Activated naive CD4-positive, alpha-beta T cell treated with anti-CD3 and anti-CD28 coated beads, Interleukin-2, amount 10 ng/mL, durations not matched to agents 7 days and 5 days (primary cell): ENCODE measurements around the gene DZIP3.

Experiments
- CTCF ChIA-PET: fragments of 350-600 bp; sonication (Branson Sonifier 250); formaldehyde crosslinking; loops from one replicate; lab custom pipeline; 2021; ENCODE audit warnings: antibody characterized with exemption; lab: Charles Lee
- DNase-seq: peaks from one replicate; pipeline ENCODE4 v3.0.0-alpha.2; 2020
- H3K27ac Mint-ChIP-seq: one replicate; pipeline ENCODE4 v1.8.0; 2021; ENCODE audit warnings: mild to moderate bottlenecking, moderate library complexity, mixed read lengths
- H3K27me3 Mint-ChIP-seq: one replicate; pipeline ENCODE4 v1.8.0; 2021; ENCODE audit warnings: mild to moderate bottlenecking, mixed read lengths
- H3K36me3 Mint-ChIP-seq: one replicate; pipeline ENCODE4 v1.8.0; 2021; ENCODE audit warnings: mixed read lengths
- H3K4me1 Mint-ChIP-seq: one replicate; pipeline ENCODE4 v1.8.0; 2021; ENCODE audit warnings: mixed read lengths
- H3K4me3 Mint-ChIP-seq: one replicate; pipeline ENCODE4 v1.8.0; 2021; ENCODE audit warnings: mild to moderate bottlenecking, moderate library complexity, mixed read lengths
- H3K9me3 Mint-ChIP-seq: one replicate; pipeline ENCODE4 v1.8.0; 2021; ENCODE audit warnings: mixed read lengths

DZIP3 gene

GRCh38 chr3:108569336-108569735 is 20.2 kb upstream of the DZIP3 start:
- Mint-ChIP-seq H3K36me3 (peaks cover 60% of the 10 kb centered on the region), H3K4me3 (no peak overlapping the region), H3K27ac (peak overlapping the region; percentile 67), H3K4me1 (no peaks in the 10 kb centered on the region), H3K27me3 (no peaks in the 10 kb centered on the region), H3K9me3 (peaks cover 4% of the 10 kb centered on the region)
- DNase-seq: no peak
- CTCF ChIA-PET: no interaction called here

- H3K27ac Mint-ChIP-seq: no peak overlapping the region
- no peaks in the 10 kb centered on the region for H3K4me1 Mint-ChIP-seq
- CTCF ChIA-PET: interaction anchor here (0.6 to 1.8 kb wide), 2 partner anchors 25 to 260 kb away, joined by 4 to 6 read pairs; no protein-coding TSS in a partner anchor
- H3K9me3 Mint-ChIP-seq: peaks cover 3% of the 10 kb centered on the region
- DNase-seq: no peak
- no peak overlapping the region for H3K4me3 Mint-ChIP-seq
- H3K27me3 Mint-ChIP-seq: no peaks in the 10 kb centered on the region
- peaks cover 58% of the 10 kb centered on the region for H3K36me3 Mint-ChIP-seq
Measured at GRCh38 chr3:108578064-108578463, 11.5 kb upstream of the DZIP3 start.

GRCh38 chr3:108588601-108589000 is 921 bp upstream of the DZIP3 start:
- peaks cover 52% of the 10 kb centered on the region for H3K4me1 Mint-ChIP-seq
- H3K4me3 Mint-ChIP-seq: peak overlapping the region; percentile 95
- H3K9me3 Mint-ChIP-seq: no peaks in the 10 kb centered on the region
- CTCF ChIA-PET: interaction anchor here (0.7 to 1.3 kb wide), 3 partner anchors 231 to 552 kb away, joined by 3 read pairs; no protein-coding TSS in a partner anchor
- H3K36me3 Mint-ChIP-seq: peaks cover 36% of the 10 kb centered on the region
- peak overlapping the region; percentile 98 for H3K27ac Mint-ChIP-seq
- no peak for DNase-seq
- no peaks in the 10 kb centered on the region for H3K27me3 Mint-ChIP-seq

GRCh38 chr3:108589998-108590323 is 439 bp downstream of the DZIP3 start:
- H3K36me3 Mint-ChIP-seq: peaks cover 28% of the 10 kb centered on the region
- no peak for DNase-seq
- H3K4me3 Mint-ChIP-seq: peak overlapping the region; percentile 95
- H3K4me1 Mint-ChIP-seq: peaks cover 48% of the 10 kb centered on the region
- CTCF ChIA-PET: interaction anchor here (1.1 to 1.3 kb wide), 2 partner anchors 13 to 16 kb away, joined by 3 read pairs; no protein-coding TSS in a partner anchor
- no peaks in the 10 kb centered on the region for H3K9me3 Mint-ChIP-seq
- H3K27ac Mint-ChIP-seq: peak overlapping the region; percentile 98
- no peaks in the 10 kb centered on the region for H3K27me3 Mint-ChIP-seq

- H3K4me1 Mint-ChIP-seq: peaks cover 43% of the 10 kb centered on the region
- H3K27me3 Mint-ChIP-seq: no peaks in the 10 kb centered on the region
- CTCF ChIA-PET: interaction anchor here (1.3 to 1.4 kb wide), 2 partner anchors 16 to 229 kb away, joined by 3 read pairs; no protein-coding TSS in a partner anchor
- peak overlapping the region; percentile 98 for H3K27ac Mint-ChIP-seq
- H3K9me3 Mint-ChIP-seq: no peaks in the 10 kb centered on the region
- peaks cover 23% of the 10 kb centered on the region for H3K36me3 Mint-ChIP-seq
- DNase-seq: no peak
- peak overlapping the region; percentile 95 for H3K4me3 Mint-ChIP-seq
Measured at GRCh38 chr3:108590460-108590859, 938 bp downstream of the DZIP3 start.

GRCh38 chr3:108595321-108595720 is 5.8 kb downstream of the DZIP3 start:
- DNase-seq: no peak
- no peaks in the 10 kb centered on the region for H3K9me3 Mint-ChIP-seq
- no peak overlapping the region for H3K4me3 Mint-ChIP-seq
- H3K4me1 Mint-ChIP-seq: peaks cover 32% of the 10 kb centered on the region
- H3K27ac Mint-ChIP-seq: no peak overlapping the region
- H3K36me3 Mint-ChIP-seq: peaks cover 8% of the 10 kb centered on the region
- H3K27me3 Mint-ChIP-seq: no peaks in the 10 kb centered on the region
- CTCF ChIA-PET: interaction anchor here (1.4 kb wide), 1 partner anchor 106 kb away, joined by 6 read pairs; no protein-coding TSS in a partner anchor

- Mint-ChIP-seq H3K4me1 (peaks cover 37% of the 10 kb centered on the region), H3K27me3 (no peaks in the 10 kb centered on the region)
Measured at GRCh38 chr3:108598375-108598774, 8.9 kb downstream of the DZIP3 start.

GRCh38 chr3:108599677-108600409 is 10.3 kb downstream of the DZIP3 start:
- H3K4me3 Mint-ChIP-seq: no peak overlapping the region
- CTCF ChIA-PET: no interaction called here
- no peak for DNase-seq
- H3K27ac Mint-ChIP-seq: no peak overlapping the region
- no peaks in the 10 kb centered on the region for H3K27me3 Mint-ChIP-seq
- H3K36me3 Mint-ChIP-seq: peaks cover 16% of the 10 kb centered on the region
- peaks cover 51% of the 10 kb centered on the region for H3K4me1 Mint-ChIP-seq
- H3K9me3 Mint-ChIP-seq: peaks cover 10% of the 10 kb centered on the region

More at GRCh38 chr3:108598375-108598774, 8.9 kb downstream of the DZIP3 start:
- peaks cover 13% of the 10 kb centered on the region for H3K36me3 Mint-ChIP-seq
- CTCF ChIA-PET: interaction anchor here (0.9 kb wide), 2 partner anchors 64 to 241 kb away, joined by 3 read pairs; no protein-coding TSS in a partner anchor
- H3K9me3 Mint-ChIP-seq: peaks cover 10% of the 10 kb centered on the region
- H3K4me3 Mint-ChIP-seq: no peak overlapping the region
- DNase-seq: no peak
- no peak overlapping the region for H3K27ac Mint-ChIP-seq

- Mint-ChIP-seq H3K4me1 (peaks cover 45% of the 10 kb centered on the region), H3K4me3 (peak overlapping the region; percentile 42), H3K27ac (peak overlapping the region; percentile 81), H3K27me3 (no peaks in the 10 kb centered on the region), H3K9me3 (peaks cover 10% of the 10 kb centered on the region), H3K36me3 (peaks cover 18% of the 10 kb centered on the region)
- peak; percentile 61 for DNase-seq
- CTCF ChIA-PET: interaction anchor here (0.9 to 2.1 kb wide), 6 partner anchors 9 to 236 kb away, joined by 3 to 7 read pairs (median 4); partner anchors contain the start of genes CIP2A and DZIP3
Measured at GRCh38 chr3:108602249-108602934, 12.9 kb downstream of the DZIP3 start.

GRCh38 chr3:108602935-108603294 is 13.4 kb downstream of the DZIP3 start:
- DNase-seq: no peak
- Mint-ChIP-seq H3K27ac (peak overlapping the region; percentile 81), H3K27me3 (no peaks in the 10 kb centered on the region), H3K9me3 (peaks cover 10% of the 10 kb centered on the region), H3K4me1 (peaks cover 45% of the 10 kb centered on the region), H3K4me3 (peak overlapping the region; percentile 42), H3K36me3 (peaks cover 18% of the 10 kb centered on the region)
- CTCF ChIA-PET: interaction anchor here (0.8 to 2.1 kb wide), 6 partner anchors 9 to 236 kb away, joined by 3 to 6 read pairs (median 4); partner anchors contain the start of genes CIP2A and DZIP3

GRCh38 chr3:108603691-108604090 is 14.2 kb downstream of the DZIP3 start:
- peak overlapping the region; percentile 42 for H3K4me3 Mint-ChIP-seq
- CTCF ChIA-PET: interaction anchor here (0.8 to 2.1 kb wide), 5 partner anchors 10 to 235 kb away, joined by 3 to 6 read pairs (median 4); partner anchors contain the start of genes CIP2A and DZIP3

GRCh38 chr3:108605028-108605427 is 15.5 kb downstream of the DZIP3 start:
- H3K9me3 Mint-ChIP-seq: peaks cover 10% of the 10 kb centered on the region
- H3K27me3 Mint-ChIP-seq: no peaks in the 10 kb centered on the region
- no peak for DNase-seq
- CTCF ChIA-PET: no interaction called here
- peaks cover 25% of the 10 kb centered on the region for H3K36me3 Mint-ChIP-seq
- no peak overlapping the region for H3K27ac Mint-ChIP-seq
- H3K4me1 Mint-ChIP-seq: peaks cover 45% of the 10 kb centered on the region
- H3K4me3 Mint-ChIP-seq: no peak overlapping the region

More at GRCh38 chr3:108603691-108604090, 14.2 kb downstream of the DZIP3 start:
- Mint-ChIP-seq H3K27ac (peak overlapping the region; percentile 67), H3K9me3 (peaks cover 10% of the 10 kb centered on the region), H3K27me3 (no peaks in the 10 kb centered on the region), H3K4me1 (peaks cover 45% of the 10 kb centered on the region), H3K36me3 (peaks cover 20% of the 10 kb centered on the region)
- peak; percentile 22 for DNase-seq

- Mint-ChIP-seq H3K4me1 (peaks cover 45% of the 10 kb centered on the region), H3K36me3 (peaks cover 25% of the 10 kb centered on the region), H3K4me3 (no peak overlapping the region), H3K9me3 (peaks cover 10% of the 10 kb centered on the region), H3K27me3 (no peaks in the 10 kb centered on the region), H3K27ac (peak overlapping the region; percentile 71)
- DNase-seq: peak; percentile 24
- CTCF ChIA-PET: interaction anchor here (1.1 kb wide), 1 partner anchor 10 kb away, joined by 4 read pairs; no protein-coding TSS in a partner anchor
Measured at GRCh38 chr3:108605491-108605890, 16.0 kb downstream of the DZIP3 start.

GRCh38 chr3:108608750-108609149 is 19.2 kb downstream of the DZIP3 start:
- CTCF ChIA-PET: no interaction called here
- Mint-ChIP-seq H3K4me1 (peaks cover 21% of the 10 kb centered on the region), H3K27me3 (no peaks in the 10 kb centered on the region), H3K27ac (no peak overlapping the region), H3K4me3 (no peak overlapping the region), H3K36me3 (peaks cover 12% of the 10 kb centered on the region), H3K9me3 (no peaks in the 10 kb centered on the region)
- no peak for DNase-seq
